Stimulated activated CD4-positive, alpha-beta T cell treated with anti-CD3 and anti-CD28 coated beads, Interleukin-2, amount 100 ng/mL, for 4 hours (primary cell): Measurements from ENCODE around the gene SIMC1.

Source experiments
- DNase-seq: peaks from one replicate; pipeline ENCODE4 v3.0.0-alpha.2; 2020; ENCODE audit warnings: low read depth

Gene SIMC1

DNA sequence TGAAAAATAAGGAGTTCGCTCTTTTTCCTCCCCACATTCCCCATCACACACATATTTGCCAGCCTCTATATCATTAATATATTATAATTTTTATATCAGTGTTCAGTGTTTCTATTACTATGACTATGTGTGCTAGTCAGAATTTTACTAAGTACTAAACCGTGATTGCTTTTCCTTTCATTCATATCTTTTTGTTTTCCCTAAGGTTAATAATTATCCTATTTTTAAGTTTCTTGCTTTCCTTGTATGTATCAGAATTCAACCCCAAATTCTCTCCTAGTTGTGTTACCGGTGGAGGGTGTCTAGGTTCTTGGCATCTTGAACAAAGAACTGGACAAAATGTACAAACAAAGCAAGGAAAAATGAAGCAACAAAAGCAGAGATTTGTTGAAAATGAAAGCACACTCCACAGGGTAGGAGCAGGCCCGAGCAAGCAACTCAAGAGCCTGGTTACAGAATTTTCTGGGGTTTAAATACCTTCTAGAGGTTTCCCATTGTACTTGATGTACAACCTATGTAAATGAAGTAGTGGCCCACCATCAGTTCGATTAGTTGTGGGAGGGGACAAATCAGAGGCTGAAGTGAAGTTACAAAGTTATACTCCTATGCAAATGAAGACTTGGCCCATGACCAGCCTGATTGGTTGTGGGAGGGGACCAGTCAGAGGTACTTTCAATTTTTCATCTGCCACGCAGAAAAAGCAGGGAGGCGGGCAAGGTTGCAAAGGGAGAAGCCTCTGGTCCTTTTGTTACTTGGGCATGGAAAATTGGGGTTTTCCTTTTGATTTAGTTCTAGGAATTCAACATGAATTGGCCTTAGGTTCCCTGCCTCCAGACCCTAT, 79.5 kb downstream of the SIMC1 start:
- DNase-seq: no peak

DNA sequence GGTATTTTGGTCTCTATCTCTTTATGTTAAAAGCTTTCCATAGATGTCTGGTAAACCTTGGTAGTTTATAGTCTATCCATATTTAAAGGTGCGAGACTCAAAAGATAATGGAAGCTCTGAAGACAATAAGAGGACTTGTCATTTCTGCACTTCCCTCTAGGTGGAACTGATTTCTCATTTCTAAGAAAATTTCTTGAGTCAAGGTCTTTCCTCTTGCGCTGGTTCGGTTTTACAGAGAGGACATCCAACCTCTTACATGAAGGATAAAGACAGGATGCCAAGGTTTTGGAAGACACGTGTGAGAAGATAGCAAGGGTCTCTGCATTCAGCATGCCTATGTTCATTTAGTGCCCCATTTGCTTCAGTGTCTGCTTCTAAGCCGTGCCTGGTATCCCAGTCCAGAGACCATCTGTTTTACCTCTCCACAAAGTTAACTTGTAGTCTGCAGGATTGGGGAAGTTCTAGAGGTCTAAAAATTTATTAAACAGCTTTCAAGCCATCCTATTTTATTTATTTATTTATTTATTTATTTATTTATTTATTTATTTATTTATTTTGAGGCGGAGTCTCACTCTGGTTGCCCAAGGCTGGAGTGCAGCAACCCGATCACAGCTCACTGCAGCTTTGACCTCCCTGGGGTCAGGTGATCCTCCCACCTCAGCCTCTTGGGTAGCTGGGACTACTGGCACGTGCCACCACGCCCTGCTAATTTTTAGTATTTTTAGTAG, 81.8 kb downstream of the SIMC1 start:
- no peak for DNase-seq

DNA sequence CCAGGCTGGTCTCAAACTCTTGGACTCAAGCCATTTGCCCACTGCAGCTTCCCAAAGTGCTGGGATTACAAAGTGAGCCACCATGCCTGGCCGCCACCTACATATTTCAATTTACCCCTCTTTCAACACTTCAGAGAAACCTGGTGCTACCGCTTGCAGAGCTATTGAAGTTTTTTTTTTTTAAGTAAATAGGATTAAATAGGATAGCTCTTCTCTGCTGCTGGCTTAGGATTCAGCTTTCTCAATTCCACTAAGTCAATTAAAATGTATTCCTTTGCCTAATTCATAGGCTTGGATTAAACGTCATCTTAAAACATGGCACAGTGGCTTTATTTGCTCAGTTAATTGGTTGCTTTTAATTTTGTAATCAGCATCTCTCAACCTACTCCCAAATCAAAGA, 82.4 kb downstream of the SIMC1 start:
- no peak for DNase-seq

DNA sequence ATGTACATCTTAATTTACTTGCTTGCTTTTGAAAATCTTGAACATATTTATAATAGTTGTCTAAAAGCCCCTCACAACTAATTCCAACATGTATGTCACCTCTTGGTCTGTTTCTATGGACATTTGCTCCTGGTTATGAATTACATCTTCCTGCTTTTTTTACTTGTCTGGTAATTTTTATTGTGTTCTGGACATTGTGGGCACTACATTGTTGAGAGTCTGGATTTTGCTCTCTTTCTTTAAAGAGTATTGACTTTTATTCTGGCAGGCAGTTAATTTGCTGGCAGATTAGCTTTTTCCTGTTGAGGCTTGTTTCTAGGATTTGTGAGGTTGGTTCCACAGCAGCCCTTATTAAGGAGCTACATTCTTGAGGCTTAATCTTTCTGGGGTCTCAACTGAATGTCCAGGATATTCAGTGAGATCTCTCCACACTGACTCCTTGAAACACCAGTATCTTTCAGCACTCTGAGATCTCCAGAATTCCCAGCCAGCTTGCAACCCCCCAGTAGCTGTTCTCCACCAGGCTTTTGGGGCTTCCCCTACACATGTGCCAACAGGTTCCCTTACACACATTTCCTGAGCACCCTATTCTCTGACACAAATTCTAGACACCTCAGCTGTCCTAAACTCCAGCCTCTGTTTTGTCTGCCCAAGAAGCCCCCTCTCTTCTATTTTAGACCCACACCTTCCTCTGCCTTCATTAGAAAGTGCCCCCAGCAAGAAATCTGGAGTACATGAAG, 96.0 kb downstream of the SIMC1 start:
- DNase-seq: no peak

DNA sequence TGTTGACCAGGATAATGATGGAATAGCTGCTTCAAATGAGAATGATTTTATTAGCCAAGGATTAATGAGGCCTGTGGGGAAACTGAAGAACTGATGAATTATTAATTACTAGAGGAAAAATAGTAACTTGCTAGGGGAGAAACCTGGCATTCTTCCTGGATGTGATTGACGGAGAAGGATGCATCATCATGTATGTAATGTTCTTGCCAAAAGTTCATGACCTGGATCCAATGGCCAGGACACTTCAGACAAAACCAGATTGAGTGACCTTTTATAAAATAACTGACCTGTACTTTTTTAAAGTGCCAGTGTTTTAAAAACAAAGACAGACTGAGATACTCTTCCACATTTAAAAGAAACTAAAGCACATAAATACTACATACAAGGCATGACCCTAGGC, 99.7 kb downstream of the SIMC1 start:
- DNase-seq: no peak

DNA sequence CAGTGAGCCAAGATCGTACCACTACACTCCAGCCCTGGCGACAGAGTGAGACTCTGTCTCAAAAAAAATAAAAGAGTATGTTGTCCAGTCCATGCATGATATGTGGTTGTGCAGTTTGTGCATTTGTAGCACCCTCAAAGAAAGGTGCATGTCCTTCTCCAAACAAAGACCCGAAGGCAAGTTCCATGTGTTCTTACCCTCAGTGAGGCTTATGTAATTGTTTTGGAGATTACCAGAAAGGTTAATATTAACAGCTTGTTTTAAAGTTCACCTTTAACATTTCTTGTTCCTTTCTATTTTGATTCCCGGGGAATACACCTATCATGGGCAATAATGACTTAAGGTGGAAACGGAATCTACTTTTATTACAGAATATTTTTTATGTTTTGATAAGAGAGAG, 101.1 kb downstream of the SIMC1 start:
- no peak for DNase-seq

DNA sequence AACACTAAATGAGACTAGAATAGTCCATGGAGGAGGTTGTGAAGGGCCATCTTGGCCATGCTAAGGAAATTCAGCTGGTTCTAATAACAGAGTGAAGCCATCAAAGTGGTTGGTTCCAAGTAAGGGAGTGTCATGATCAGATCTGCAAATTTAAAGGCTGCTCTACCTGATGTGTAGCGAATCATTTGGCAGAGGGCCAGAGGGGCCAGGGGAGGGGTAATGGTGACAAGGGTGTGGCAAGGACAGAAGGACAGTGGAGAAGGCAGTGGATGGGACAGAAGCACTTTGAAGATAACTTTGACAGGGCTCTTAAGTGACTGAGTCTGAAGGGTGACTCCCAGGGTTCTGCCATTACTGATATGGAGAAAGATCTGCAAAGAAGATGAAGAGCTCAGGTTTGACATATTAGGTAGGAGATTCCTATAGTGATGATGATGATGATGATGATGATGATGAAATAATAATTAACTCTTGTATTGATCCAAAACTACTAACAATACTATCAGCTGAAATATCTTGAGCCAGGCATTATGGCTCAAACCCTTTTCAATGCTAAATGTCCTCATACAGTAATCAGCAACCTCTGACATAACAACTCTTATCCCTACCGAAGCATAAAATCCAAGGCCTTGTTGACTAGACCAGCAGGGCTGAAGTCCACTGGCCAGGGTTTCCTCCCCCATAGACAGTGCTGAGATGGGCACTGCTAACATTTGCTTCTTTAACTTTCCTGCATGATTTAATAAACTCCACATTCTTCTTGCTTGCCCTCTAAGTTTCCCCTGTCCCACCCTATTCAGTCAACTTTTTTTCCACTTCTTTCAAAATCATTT, 103.3 kb downstream of the SIMC1 start:
- DNase-seq: no peak

DNA sequence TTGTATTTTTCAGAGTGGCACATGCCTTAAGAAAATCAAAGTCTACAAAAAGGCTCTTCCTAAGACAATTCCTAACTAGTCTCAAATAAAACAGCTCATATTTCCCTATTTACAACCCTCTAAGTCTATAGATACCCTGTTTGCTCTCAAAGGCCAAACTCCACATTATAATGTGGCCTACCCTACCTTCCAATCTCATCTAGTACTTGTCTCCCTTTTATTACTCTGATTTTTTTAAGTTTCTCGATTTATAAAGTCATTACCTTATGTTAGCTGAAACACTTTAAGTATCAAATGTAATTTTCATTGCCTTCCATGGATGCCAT, 103.9 kb downstream of the SIMC1 start:
- DNase-seq: no peak

DNA sequence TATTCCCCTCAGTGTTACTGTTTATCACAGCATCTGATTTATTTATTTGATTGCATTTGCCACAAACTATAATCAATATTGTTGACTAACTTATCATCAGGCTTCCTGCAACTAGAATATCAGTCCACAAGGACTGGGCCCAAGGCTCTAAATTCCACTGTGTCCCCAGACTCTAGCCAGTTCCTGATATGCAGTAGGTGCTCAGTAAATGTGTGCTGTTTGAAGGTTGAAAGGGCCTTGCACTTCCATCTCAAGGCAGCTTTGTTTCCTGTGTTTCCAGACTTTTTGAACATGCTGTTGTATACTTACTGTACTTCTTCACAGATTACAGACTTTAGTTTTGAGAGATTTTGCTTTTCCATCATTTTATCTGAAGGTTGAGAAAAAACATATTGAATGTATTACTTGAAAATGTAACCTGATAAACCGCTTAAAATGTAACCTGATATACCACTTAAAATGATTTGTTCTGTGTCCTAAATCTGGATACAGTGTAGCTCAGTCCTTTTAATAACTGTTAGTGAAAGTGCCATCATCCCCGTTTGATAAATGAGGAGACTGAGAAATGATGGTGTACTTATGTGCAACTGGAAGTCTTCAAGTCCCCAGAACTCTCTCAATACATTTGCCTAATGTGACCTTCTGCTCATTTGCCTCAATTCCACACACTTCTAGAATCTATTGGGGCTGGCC, 104.7 kb downstream of the SIMC1 start:
- DNase-seq: no peak

DNA sequence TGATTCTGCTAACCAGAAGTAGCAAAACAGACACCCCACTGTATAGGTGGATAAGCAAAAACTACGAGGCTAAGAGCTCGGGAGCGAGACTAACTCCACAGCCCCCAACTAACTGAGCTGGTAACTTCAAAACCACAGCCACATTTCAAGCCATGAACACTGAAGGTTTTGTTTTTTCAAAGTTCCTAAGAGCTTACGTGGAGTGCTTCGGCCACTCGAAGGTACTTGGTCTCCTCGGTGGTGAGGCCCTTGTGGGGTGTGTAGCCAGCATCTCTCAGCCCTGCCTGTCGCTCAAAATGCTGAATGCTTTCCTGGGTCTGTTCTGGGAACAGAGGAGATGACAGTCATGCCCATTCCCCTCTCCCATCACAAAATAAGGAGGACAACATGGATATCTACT, 112.2 kb downstream of the SIMC1 start:
- no peak for DNase-seq

DNA sequence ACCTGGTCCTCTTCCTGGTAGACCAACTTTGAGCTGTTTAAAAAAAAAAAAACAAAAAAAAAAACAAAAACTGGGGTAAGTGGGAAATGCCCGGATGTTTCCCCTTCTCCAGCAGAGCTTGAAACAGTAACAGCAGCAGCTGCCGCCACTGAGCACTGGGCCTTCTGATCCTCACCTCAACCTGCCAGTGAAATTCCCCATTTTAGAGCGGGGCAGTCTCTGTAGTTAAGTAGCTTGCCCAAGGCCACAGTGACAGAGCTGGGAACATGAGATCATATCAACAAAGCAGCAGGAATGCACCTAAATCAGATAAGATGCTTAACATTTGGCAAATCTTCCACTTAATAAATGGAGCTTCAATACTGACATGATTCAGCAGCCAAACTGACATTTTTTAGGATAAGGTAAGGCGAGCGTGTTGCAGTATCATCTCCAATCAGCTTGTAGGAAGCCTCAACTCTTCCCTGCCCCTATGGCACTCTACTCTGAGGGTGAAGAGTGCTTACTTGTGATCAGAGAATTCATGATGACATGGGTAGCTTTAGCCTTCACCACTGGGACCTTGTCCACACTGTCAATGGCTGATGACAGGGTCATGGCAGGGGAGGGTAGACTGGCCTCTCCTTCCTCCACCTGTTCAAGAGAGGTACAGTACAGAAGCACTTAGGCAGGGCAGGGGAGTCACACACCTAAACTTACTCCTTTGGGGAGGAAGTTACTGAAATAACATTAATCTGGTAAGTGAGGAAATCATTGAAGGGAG, 114.1 kb downstream of the SIMC1 start:
- no peak for DNase-seq

DNA sequence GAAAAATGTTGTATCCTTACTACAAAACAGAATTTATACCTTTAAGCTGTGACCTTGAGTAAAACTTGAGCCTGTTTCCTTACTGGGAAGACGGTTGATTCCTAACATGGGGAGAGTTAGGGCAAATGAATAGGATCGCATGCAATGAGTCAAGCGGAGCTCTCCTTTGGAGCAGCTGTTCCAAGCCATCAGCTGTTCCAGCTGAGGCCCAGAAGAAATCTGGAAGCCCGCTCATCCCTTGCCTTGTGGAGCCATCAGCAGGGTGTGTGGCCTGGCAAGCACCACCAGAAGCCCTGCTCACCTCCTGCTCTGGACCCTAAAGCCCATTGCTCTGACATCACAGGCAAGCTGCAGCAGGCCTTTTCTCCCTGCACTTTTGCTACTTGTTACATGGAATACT, 115.3 kb downstream of the SIMC1 start:
- DNase-seq: no peak

DNA sequence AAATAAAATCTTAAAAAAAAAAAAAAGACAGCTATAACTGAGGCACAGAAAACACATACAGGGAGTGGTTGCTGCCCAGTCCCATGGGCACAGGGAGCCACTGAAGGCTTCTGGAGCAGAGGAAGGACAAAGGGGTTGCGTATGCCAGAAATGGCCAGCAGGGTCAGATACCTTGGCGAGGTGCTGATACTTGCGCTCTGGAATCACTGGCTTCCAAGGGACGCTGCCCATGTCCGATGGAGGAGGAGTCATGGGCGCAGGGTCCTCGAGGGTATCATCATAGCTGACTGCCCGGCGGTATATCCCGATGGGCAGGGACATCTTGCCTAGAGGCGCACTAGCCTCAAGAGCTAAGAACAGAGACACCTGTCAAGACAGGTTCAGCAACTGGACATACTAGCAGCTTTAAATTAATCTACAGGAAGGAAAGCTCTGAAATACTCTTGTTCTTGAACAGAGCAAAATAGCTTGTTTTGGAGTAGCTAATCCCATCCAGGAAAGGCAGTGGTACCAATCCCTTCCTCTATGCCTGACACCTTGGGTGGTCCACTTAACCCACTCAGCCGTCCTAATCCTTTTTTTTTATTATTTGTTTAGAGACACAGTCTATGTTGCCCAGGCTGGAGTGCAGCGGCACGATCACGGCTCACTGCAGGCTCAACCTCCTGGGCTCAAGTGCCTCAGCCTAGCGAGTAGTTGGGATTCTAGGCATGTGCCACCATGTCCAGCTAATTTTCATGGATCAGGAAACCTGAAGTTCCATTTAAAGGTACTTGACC, 117.4 kb downstream of the SIMC1 start:
- DNase-seq: no peak

DNA sequence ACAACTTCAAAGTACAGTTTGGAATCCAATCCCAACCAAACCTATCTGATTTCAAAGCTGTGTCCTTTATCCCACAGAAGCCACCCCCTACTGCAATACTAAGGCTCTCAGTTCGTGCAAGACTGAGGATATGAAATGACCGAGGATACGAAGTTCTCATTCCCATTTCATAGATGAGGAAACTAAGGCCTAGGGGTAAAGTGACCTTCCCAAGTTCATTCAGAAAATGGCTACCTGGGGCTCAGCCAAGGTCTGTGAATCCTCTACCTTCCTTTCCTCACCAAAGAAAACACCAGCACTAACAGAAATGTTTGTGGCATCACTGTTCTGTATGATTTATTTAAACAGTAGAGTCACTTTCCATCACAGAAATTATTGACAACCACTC, 117.9 kb downstream of the SIMC1 start:
- DNase-seq: no peak

DNA sequence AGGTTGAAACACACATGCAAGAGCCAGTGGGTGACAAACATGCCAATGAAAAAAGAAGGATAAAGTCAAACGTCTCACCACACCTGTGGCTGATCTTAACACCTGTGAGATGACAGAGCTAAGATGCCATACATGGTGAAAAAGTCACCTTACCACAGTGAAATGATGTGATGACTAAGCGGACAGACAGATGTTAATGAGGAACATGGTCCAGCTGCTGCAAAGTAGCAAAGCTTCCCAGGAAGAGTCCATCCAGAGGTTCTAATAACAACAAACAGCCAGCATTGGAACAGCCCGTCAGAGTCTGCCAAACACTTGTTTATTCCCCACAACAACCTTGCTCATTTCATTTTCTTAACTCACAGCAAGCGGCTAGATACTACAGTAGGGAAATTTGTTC, 121.4 kb downstream of the SIMC1 start:
- DNase-seq: no peak

DNA sequence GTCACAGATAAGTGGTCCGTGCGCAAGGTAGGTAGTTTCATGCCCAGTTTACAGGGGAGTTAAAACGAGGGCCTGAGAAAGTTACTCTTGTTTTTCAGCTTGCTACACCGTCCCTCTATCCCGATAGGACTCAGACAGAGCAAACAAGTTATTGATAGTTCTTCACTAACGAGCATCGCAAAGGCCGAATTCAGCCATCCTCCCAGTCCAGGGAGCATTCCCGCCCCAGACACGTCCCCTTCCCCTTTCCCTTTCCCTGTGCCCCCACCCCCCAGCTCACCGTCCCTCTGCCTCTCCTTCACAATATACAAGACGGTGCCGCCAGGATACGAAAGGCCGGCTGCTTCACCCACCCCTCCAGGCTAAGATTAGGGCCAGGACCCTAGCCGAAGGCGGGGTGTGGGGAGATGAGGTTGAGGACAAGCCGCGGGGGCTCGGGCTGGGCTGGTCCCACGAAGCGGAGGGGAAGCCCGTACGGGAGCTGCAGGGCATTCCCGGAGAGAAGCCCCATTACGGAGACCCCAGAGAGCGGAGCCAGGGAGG, 122.7 kb downstream of the SIMC1 start:
- no peak for DNase-seq

DNA sequence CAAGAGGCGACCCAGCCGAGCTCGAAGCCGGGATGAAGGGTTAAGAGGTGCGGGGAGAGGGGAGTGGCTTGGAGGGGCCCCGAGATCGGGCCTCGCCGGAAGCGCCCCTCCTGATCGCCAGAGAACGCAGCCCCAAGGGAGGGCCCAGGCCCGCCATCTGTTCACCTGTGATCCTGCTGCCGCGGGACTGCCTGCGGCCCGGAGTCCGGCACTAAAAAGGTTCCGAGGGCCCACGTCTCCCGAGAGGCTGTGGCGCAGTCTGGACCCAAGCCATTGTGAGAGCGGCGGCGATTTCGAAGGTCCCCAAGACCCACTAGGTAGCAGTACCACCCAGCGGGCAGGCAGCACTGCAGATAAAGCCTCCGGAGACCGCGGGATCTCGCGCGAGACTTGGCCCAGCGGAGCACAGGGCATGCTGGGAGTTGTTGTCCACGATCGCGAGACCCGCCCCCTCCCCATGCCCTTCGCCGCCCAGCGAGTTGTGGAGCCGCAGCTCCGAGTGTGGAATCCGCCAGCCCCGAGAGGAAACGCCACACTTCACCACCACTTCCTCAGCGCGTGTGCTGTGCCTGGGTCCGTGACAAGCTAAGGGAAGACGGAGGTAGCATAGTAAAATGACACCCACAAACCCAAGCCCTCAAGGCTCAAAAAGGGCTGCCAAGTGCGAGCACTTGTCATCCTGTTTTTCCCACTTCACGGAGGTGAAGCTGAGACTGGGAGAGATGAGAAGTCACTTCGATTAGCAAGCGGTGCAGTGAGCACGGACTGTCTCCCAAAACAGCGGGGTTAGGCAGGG, 123.4 kb downstream of the SIMC1 start, which contains the start of gene KIAA1191:
Gene KIAA1191, minus strand, starts transcription at position 328 of the 796 bp plus-strand sequence. CDS start 2,256 bp downstream, outside the sequence.
- peak; percentile 91 for DNase-seq

DNA sequence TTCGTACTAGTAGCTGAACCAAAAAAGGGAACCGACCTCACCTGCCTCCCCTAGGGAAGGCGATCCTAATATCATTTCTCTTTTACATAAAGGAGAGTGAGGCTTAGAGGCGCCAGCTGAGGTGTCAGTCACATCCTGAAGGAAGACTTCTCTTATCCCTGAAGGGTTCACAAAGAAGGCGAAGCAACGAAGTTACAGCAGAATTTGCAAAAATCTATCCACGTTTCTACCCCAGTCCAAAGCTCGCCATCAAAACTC, 123.9 kb downstream of the SIMC1 start:
- no peak for DNase-seq

DNA sequence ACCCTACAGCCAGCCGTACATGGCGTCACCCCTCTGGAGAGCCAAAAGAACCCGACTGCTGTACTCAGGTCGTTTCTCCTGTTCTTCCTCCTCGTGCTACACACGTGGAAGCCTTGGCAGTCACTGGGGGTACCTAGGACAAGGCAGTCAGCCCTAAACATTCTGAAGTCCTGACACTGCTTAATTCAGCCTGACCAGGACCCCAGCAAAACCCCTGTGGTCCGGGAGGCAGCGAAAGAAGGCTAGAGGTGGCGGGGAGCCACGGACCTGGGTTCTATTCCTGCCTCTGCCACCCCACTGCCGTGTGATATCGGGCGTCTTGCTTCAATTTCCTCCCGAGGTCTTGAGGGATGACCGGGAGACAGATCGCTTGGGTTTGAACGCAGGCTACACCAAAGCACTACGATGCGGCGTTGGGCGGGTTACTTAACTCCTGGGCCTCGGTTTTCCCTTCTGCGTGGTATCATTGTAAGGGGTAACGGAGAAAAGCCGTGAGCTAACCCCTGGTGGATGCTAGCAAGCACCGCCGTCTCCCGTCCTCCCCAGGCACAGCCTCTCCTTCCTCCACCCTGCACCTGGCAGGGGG, 126.6 kb downstream of the SIMC1 start:
- no peak for DNase-seq
